Astrocyte of the spinal cord (primary cell): ENCODE data around the gene GTF3C4.

Source experiments
- DNase-seq: peaks from one replicate; pipeline ENCODE4 v3.0.0; 2011; ENCODE audit warnings: low read depth, low spot score
- H3K4me3 ChIP-seq: 2 replicates; pipeline ENCODE4 v1.5.1; 2011; ENCODE audit warnings: low read depth, mild to moderate bottlenecking, low read length, moderate library complexity
- CTCF ChIP-seq: IDR thresholded peaks from 2 replicates; pipeline ENCODE4 v1.5.1; 2012; ENCODE audit warnings: low read depth, mild to moderate bottlenecking, low read length, inconsistent platforms
- in situ Hi-C: cut with HindIII; loops from 2 replicates; pipeline ENCODE4 v1.10.0; 2017; ENCODE audit warnings: low sequenced_read_pairs

GTF3C4 gene

GRCh38 chr9:132731230-132731629 lies 61.0 kb downstream of the GTF3C4 start:
- no peak overlapping the region for H3K4me3 ChIP-seq
- no peak for TF ChIP-seq CTCF
- in situ Hi-C loops, result no loop called here
- DNase-seq, result no peak

- in situ Hi-C loops, result no loop called here
- no peak for DNase-seq
- TF ChIP-seq CTCF, result no peak
- no peak overlapping the region for H3K4me3 ChIP-seq
Observed at GRCh38 chr9:132732326-132733259, 62.3 kb downstream of the GTF3C4 start.

- in situ Hi-C loops, result no loop called here
- TF ChIP-seq CTCF, result no peak
- no peak for DNase-seq
- no peak overlapping the region for H3K4me3 ChIP-seq
Observed at GRCh38 chr9:132733260-132733815, 63.1 kb downstream of the GTF3C4 start.

GRCh38 chr9:132739710-132740310 lies 69.5 kb downstream of the GTF3C4 start:
- no peak overlapping the region for H3K4me3 ChIP-seq
- DNase-seq, result no peak
- no peak for TF ChIP-seq CTCF
- in situ Hi-C loops, result no loop called here

GRCh38 chr9:132740526-132741309 lies 70.5 kb downstream of the GTF3C4 start:
- no peak for DNase-seq

More at GRCh38 chr9:132740526-132741309, 70.5 kb downstream of the GTF3C4 start:
- H3K4me3 ChIP-seq, result no peak overlapping the region
- in situ Hi-C loops, result no loop called here
- TF ChIP-seq CTCF, result no peak
